Body of pancreas (tissue), 4 donors: Measurements from ENCODE around the gene ACAD8.
A peak's percentile ranks its signal among the peaks of the same experiment; 100 is the strongest.

ENCODE experiments used
- POLR2A ChIP-seq, 3 donors: fragments of 450-650 bp; IDR thresholded peaks; one replicate each; pipeline ENCODE4 v1.6.1; 2016; ENCODE audit warnings: antibody characterized with exemption in 3 of 3, mild to moderate bottlenecking in 2 of 3
- TF ChIP-seq, protein P1 (sequence below), 7 experiments: fragments of 450-650 bp in 4 of 7; fragments of 200-600 bp in 3 of 7; sonication (generic) in 3 of 7; IDR thresholded peaks; one replicate each; pipeline ENCODE4 v1.5.1; 2016 to 2019; ENCODE audit warnings: antibody characterized with exemption in 7 of 7

GRCh38 chr11:134224710-134225664 lies 28.4 kb upstream of the ACAD8 start:
- TF ChIP-seq POLR2A (IDR thresholded peaks at IDR 0.05): no peak
- TF ChIP-seq, protein P1, sequence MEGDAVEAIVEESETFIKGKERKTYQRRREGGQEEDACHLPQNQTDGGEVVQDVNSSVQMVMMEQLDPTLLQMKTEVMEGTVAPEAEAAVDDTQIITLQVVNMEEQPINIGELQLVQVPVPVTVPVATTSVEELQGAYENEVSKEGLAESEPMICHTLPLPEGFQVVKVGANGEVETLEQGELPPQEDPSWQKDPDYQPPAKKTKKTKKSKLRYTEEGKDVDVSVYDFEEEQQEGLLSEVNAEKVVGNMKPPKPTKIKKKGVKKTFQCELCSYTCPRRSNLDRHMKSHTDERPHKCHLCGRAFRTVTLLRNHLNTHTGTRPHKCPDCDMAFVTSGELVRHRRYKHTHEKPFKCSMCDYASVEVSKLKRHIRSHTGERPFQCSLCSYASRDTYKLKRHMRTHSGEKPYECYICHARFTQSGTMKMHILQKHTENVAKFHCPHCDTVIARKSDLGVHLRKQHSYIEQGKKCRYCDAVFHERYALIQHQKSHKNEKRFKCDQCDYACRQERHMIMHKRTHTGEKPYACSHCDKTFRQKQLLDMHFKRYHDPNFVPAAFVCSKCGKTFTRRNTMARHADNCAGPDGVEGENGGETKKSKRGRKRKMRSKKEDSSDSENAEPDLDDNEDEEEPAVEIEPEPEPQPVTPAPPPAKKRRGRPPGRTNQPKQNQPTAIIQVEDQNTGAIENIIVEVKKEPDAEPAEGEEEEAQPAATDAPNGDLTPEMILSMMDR (IDR thresholded peaks at IDR 0.05): peak in 1 of 7 experiments; percentile 1
